ENCODE measurements around the gene PLA2G15. TPM values are rescaled to one million over a fixed set of nuclear protein-coding genes. Genes with fewer than 3 reads are reported as not detected.

Gene PLA2G15
- total and polyA plus RNA-seq, 2 donors (not counting 1 experiment from before 2014, with no cell fraction given), result 6.1 to 12.5 TPM

GRCh38 chr16:68273459-68273858 is 28.3 kb downstream of the PLA2G15 start:
- H3K79me2 ChIP-seq (ENCODE audit: control insufficient read depth, insufficient read depth, low read length), result peaks cover 87% of the 10 kb centered on the region
- H3K4me1 Mint-ChIP-seq, result peaks cover 63% of the 10 kb centered on the region

DNA sequence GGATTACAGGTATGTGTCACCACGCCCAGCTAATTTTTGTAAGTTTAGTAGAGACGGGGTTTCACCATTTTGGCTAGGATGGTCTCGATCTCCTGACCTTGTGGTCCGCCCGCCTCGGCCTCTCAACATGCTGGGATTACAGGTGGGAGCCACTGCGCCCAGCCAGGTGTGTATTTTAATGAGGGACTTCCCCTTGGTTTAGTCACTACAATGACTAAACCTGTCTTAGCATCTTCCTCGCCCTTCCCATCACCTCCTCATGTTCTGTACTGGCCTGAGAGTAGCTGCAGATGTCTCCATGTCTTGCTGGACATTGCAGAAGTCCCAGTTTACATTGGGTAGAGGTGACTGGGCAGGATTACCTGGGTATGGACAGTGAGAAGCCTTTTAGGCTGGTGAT is 28.7 kb downstream of the PLA2G15 start:
- Histone ChIP-seq H3K79me2 (ENCODE audit: control insufficient read depth, insufficient read depth, low read length) (peaks cover 86% of the 10 kb centered on the region), H3K4me3 (ENCODE audit: control extremely low read depth in 1 of 5, extremely low read depth in 1 of 5, insufficient read depth in 1 of 5, low read depth in 2 of 5, low read length in 4 of 5) (no peak overlapping the region), H2AFZ (ENCODE audit: insufficient read depth, low read depth, low read length, poor library complexity, severe bottlenecking) (no peak overlapping the region), H3K27me3 (replicated peaks in 1 of 4; ENCODE audit: control extremely low read depth in 1 of 4, control insufficient read depth in 3 of 4, insufficient read depth in 4 of 4, low read length in 3 of 4) (no peaks in the 10 kb centered on the region), H3K4me1 (ENCODE audit: control insufficient read depth in 2 of 2, insufficient read depth in 2 of 2, low read length in 2 of 2) (peaks cover 47 to 54% of the 10 kb centered on the region in 2 donors), H3K36me3 (replicated peaks in 1 of 2; ENCODE audit: control extremely low read depth in 1 of 2, control insufficient read depth in 1 of 2, extremely low read depth in 1 of 2, insufficient read depth in 2 of 2, low read length in 1 of 2) (peaks cover 9 to 40% of the 10 kb centered on the region in 2 experiments), H3K9ac (ENCODE audit: low read length) (no peak overlapping the region), H3K4me2 (replicated peaks; ENCODE audit: low read depth, low read length, poor library complexity, severe bottlenecking) (no peak overlapping the region), H3K9me3 (ENCODE audit: control extremely low read depth in 1 of 3, control insufficient read depth in 2 of 3, insufficient read depth in 1 of 3, low read length in 2 of 3) (no peaks in the 10 kb centered on the region), H4K20me1 (ENCODE audit: control insufficient read depth, insufficient read depth, low read length, poor library complexity, severe bottlenecking) (peaks cover 35% of the 10 kb centered on the region), H3K27ac (ENCODE audit: low read length in 2 of 2) (no peak overlapping the region)
- WGBS (ENCODE audit: insufficient coverage), result no CpG with 5 or more reads among the region's 8 CpGs
- ChIA-PET POLR2A (no interaction called here), CTCF (interaction anchor here (1.0 to 3.7 kb wide), 8 partner anchors 8 to 55 kb away, joined by 5 to 20 read pairs (median 6); partner anchors contain the start of genes PRMT7, SLC7A6 and SLC7A6OS)
- intact Hi-C loops (cut with micrococcal nuclease), result loop anchor here (1.0 kb wide), 1 partner anchor 9 kb away; no protein-coding TSS in a partner anchor
- H3K27ac Mint-ChIP-seq, result peak overlapping the region; percentile 71
- TF ChIP-seq, protein P1, sequence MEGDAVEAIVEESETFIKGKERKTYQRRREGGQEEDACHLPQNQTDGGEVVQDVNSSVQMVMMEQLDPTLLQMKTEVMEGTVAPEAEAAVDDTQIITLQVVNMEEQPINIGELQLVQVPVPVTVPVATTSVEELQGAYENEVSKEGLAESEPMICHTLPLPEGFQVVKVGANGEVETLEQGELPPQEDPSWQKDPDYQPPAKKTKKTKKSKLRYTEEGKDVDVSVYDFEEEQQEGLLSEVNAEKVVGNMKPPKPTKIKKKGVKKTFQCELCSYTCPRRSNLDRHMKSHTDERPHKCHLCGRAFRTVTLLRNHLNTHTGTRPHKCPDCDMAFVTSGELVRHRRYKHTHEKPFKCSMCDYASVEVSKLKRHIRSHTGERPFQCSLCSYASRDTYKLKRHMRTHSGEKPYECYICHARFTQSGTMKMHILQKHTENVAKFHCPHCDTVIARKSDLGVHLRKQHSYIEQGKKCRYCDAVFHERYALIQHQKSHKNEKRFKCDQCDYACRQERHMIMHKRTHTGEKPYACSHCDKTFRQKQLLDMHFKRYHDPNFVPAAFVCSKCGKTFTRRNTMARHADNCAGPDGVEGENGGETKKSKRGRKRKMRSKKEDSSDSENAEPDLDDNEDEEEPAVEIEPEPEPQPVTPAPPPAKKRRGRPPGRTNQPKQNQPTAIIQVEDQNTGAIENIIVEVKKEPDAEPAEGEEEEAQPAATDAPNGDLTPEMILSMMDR (IDR thresholded peaks at IDR 0.05), result no peak
- no peak for TF ChIP-seq EZH2 (IDR thresholded peaks at IDR 0.05; ENCODE audit: borderline replicate concordance, insufficient read depth, low read depth, low read length, poor library complexity, severe bottlenecking)
- no peak for ATAC-seq (ENCODE audit: low read depth)
- no peaks in the 10 kb centered on the region for H3K9me3 Mint-ChIP-seq (ENCODE audit: insufficient read depth)
- no peak for DNase-seq
- H3K4me3 Mint-ChIP-seq, result peak overlapping the region; percentile 24
- H3K4me1 Mint-ChIP-seq, result peaks cover 62% of the 10 kb centered on the region
- H3K27me3 Mint-ChIP-seq, result no peaks in the 10 kb centered on the region

More at GRCh38 chr16:68273459-68273858, 28.3 kb downstream of the PLA2G15 start:
- DNase-seq (no peak), ATAC-seq (ENCODE audit: low read depth) (no peak)
- Mint-ChIP-seq H3K27ac (peak overlapping the region; percentile 82), H3K4me3 (peak overlapping the region; percentile 54), H3K9me3 (ENCODE audit: insufficient read depth) (no peaks in the 10 kb centered on the region), H3K27me3 (no peaks in the 10 kb centered on the region)
- H3K36me3 ChIP-seq (replicated peaks in 1 of 2; ENCODE audit: control extremely low read depth in 1 of 2, control insufficient read depth in 1 of 2, extremely low read depth in 1 of 2, insufficient read depth in 2 of 2, low read length in 1 of 2), result peaks cover 9 to 40% of the 10 kb centered on the region in 2 experiments
- WGBS (ENCODE audit: insufficient coverage), result 95% methylated on average over 4 of the region's 5 CpGs
- ChIA-PET CTCF (interaction anchor here (1.0 to 3.7 kb wide), 5 partner anchors 8 to 53 kb away, joined by 3 to 20 read pairs (median 6); partner anchors contain the start of genes PRMT7, SLC7A6 and SLC7A6OS), POLR2A (interaction anchor here (1.8 kb wide), 1 partner anchor 12 kb away, joined by 6 read pairs; no protein-coding TSS in a partner anchor)
- H3K9me3 ChIP-seq (ENCODE audit: control extremely low read depth in 1 of 3, control insufficient read depth in 2 of 3, insufficient read depth in 1 of 3, low read length in 2 of 3), result no peaks in the 10 kb centered on the region
- peaks cover 47 to 54% of the 10 kb centered on the region in 2 donors for H3K4me1 ChIP-seq (ENCODE audit: control insufficient read depth in 2 of 2, insufficient read depth in 2 of 2, low read length in 2 of 2)
- H2AFZ ChIP-seq (ENCODE audit: insufficient read depth, low read depth, low read length, poor library complexity, severe bottlenecking), result no peak overlapping the region
- no peak for TF ChIP-seq EZH2 (IDR thresholded peaks at IDR 0.05; ENCODE audit: borderline replicate concordance, insufficient read depth, low read depth, low read length, poor library complexity, severe bottlenecking)
- TF ChIP-seq, protein P1 (IDR thresholded peaks at IDR 0.05), result no peak
- H3K27me3 ChIP-seq (replicated peaks in 1 of 4; ENCODE audit: control extremely low read depth in 1 of 4, control insufficient read depth in 3 of 4, insufficient read depth in 4 of 4, low read length in 3 of 4), result no peaks in the 10 kb centered on the region
- peaks cover 35% of the 10 kb centered on the region for H4K20me1 ChIP-seq (ENCODE audit: control insufficient read depth, insufficient read depth, low read length, poor library complexity, severe bottlenecking)
- intact Hi-C loops (cut with micrococcal nuclease), result loop anchor here (1.0 kb wide), 1 partner anchor 8 kb away; no protein-coding TSS in a partner anchor
- H3K4me2 ChIP-seq (replicated peaks; ENCODE audit: low read depth, low read length, poor library complexity, severe bottlenecking), result peak overlapping the region; percentile 42
- peak overlapping the region in 1 of 2 donors; percentile 67 for H3K27ac ChIP-seq (ENCODE audit: low read length in 2 of 2)
- no peak overlapping the region for H3K4me3 ChIP-seq (ENCODE audit: control extremely low read depth in 1 of 5, extremely low read depth in 1 of 5, insufficient read depth in 1 of 5, low read depth in 2 of 5, low read length in 4 of 5)
- no peak overlapping the region for H3K9ac ChIP-seq (ENCODE audit: low read length)

All from B cell (primary cell).